Body of pancreas (tissue), 4 donors: ENCODE data around the gene SLC51A. TPM values are rescaled to one million over a fixed set of nuclear protein-coding genes. Genes with fewer than 3 reads are reported as not detected.

Experiments
- ATAC-seq: fragments of 150-250 bp; one replicate; pipeline ENCODE4 v1.9.1; 2016
- DNase-seq, 4 donors: peaks; one replicate each; pipeline ENCODE4 v3.0.0-alpha.2; 2019
- H3K27ac ChIP-seq, 4 donors: fragments of 200-600 bp; sonication (generic); 1 replicate in 3 of 4; 2 replicates in 1 of 4; pipeline versions ENCODE4 v1.5.1 to v1.6.1; 2016 to 2019; ENCODE audit warnings: mild to moderate bottlenecking in 1 of 4, mixed read lengths in 1 of 4, moderate library complexity in 1 of 4
- H3K27me3 ChIP-seq, 2 donors: fragments of 200-600 bp; sonication (generic); one replicate each; pipeline ENCODE4 v1.6.0; 2016; ENCODE audit warnings: mild to moderate bottlenecking in 1 of 2
- H3K36me3 ChIP-seq, 2 donors: fragments of 200-600 bp; sonication (generic); replicated peaks in 1 of 2; 2 replicates each; pipeline ENCODE4 v1.5.1; 2016; ENCODE audit warnings: low read depth in 2 of 2; ENCODE audit not compliant: insufficient read depth in 1 of 2
- H3K4me1 ChIP-seq: fragments of 200-600 bp; sonication (generic); one replicate; pipeline ENCODE4 v1.6.0; 2016
- H3K4me3 ChIP-seq, 2 donors: fragments of 200-600 bp; sonication (generic); 1 replicate in 1 of 2; 2 replicates in 1 of 2; pipeline ENCODE4 v1.5.1; 2016 to 2019
- H3K9me3 ChIP-seq, 3 donors: fragments of 200-600 bp; sonication (generic); 1 replicate in 2 of 3; 2 replicates in 1 of 3; pipeline ENCODE4 v1.5.1; 2016
- POLR2A ChIP-seq, 3 donors: fragments of 450-650 bp; IDR thresholded peaks; one replicate each; pipeline ENCODE4 v1.6.1; 2016; ENCODE audit warnings: antibody characterized with exemption in 3 of 3, mild to moderate bottlenecking in 2 of 3
- WGBS, 2 donors: methylation state at CpG; one replicate each; pipeline ENCODE4 v1.1.5; 2017; 5-methylcytosine and 5-hydroxymethylcytosine counted together
- intact Hi-C: fragments of 100-400 bp; cut with DNase I; formaldehyde crosslinking; loops from one replicate; pipeline ENCODE4 v1.15.1; 2023
- total RNA-seq, 2 donors: library from RNA; depleted of rRNA; stranded (reverse); fragments of >200 nt; gene quantifications; one replicate each; pipeline ENCODE4 v1.1.0, GENCODE V29; 2016
- TF ChIP-seq, protein P1 (sequence below), 7 experiments: fragments of 450-650 bp in 4 of 7; fragments of 200-600 bp in 3 of 7; sonication (generic) in 3 of 7; IDR thresholded peaks; one replicate each; pipeline ENCODE4 v1.5.1; 2016 to 2019; ENCODE audit warnings: antibody characterized with exemption in 7 of 7

Gene SLC51A
- total RNA-seq, 2 donors from 2014 or later, result 0.26 TPM; not detected in 1

DNA sequence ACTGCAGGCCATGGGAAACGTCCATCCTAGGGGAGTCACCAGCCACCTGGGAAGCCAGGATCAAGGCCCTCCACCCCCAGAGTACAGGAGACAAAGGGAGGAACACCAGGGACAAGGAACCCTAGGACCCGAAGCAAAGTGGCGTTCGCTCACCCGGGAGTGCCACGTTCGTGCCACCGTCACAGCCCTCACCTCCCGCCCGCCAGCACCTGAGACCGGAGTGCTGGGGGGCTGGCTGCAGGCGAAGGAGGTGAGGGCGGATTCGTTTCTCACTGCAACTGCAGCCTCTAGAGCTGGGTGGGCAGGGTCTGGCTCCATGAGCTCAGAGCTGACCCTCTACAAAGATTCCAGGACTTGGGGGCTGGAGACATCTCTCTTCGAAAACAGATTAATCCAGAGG lies 31.5 kb upstream of the SLC51A start:
- no peaks in the 10 kb centered on the region for H3K27me3 ChIP-seq
- no peak for TF ChIP-seq POLR2A (IDR thresholded peaks at IDR 0.05)
- TF ChIP-seq, protein P1, sequence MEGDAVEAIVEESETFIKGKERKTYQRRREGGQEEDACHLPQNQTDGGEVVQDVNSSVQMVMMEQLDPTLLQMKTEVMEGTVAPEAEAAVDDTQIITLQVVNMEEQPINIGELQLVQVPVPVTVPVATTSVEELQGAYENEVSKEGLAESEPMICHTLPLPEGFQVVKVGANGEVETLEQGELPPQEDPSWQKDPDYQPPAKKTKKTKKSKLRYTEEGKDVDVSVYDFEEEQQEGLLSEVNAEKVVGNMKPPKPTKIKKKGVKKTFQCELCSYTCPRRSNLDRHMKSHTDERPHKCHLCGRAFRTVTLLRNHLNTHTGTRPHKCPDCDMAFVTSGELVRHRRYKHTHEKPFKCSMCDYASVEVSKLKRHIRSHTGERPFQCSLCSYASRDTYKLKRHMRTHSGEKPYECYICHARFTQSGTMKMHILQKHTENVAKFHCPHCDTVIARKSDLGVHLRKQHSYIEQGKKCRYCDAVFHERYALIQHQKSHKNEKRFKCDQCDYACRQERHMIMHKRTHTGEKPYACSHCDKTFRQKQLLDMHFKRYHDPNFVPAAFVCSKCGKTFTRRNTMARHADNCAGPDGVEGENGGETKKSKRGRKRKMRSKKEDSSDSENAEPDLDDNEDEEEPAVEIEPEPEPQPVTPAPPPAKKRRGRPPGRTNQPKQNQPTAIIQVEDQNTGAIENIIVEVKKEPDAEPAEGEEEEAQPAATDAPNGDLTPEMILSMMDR (IDR thresholded peaks at IDR 0.05), result no peak
- no peak overlapping the region for H3K27ac ChIP-seq
- no peaks in the 10 kb centered on the region for H3K9me3 ChIP-seq
- DNase-seq (no peak), ATAC-seq (no peak)
- no peak overlapping the region for H3K4me3 ChIP-seq
- intact Hi-C loops, result no loop called here
- WGBS, 2 donors, result 40 to 92% methylated on average over 3 to 15 of the region's 15 CpGs
- H3K36me3 ChIP-seq, result no peaks in the 10 kb centered on the region
- H3K4me1 ChIP-seq, result peaks cover 1% of the 10 kb centered on the region

DNA sequence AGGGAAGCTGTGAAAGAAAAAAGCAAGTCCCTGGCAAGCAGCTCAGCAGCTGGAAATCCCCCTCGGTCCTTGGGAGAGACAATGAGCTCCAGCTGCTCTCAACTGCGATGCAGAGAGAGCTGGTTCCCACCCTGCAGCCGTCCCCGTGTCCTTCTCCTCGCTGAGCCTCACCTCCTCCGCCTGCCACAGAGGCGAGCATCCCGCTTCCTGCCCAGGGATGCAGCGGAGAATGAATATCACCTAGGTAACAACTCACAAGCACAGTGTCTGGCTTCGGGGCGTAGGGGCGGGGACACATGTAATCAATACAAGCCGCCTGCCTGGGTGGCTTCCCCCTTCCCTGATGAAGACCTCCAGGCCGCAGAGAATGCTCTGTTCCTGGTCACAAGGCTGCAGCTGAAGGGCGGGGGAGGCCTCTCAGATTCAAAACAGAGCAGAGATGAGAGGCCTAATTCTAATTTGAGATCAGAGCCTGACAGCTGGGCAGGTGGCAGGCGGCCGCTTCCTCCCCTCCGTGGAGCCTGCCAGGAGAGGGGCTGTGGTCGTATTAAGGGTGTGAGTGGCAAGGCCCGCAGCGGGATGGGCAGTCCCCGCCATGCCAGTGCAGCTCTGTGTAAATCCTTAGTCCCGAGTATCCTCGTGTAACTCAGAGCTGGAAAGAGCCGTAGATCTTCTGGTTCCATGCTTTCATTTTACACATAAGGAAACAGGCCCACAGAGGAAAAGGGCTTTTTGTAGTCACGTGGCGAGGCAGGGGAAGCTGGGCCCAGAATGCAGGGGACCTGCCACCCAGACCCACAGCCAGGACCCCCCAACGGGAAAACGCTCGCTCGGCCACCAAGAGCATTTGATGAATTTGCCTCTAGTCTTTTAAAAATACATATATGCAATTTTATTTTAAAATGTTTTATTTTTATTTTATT lies 29.4 kb upstream of the SLC51A start:
- H3K36me3 ChIP-seq, result no peaks in the 10 kb centered on the region
- H3K9me3 ChIP-seq, result no peaks in the 10 kb centered on the region
- no peak overlapping the region for H3K4me3 ChIP-seq
- TF ChIP-seq, protein P1 (IDR thresholded peaks at IDR 0.05), result no peak
- TF ChIP-seq POLR2A (IDR thresholded peaks at IDR 0.05), result no peak
- H3K4me1 ChIP-seq, result no peaks in the 10 kb centered on the region
- no peak for ATAC-seq
- DNase-seq, result no peak
- H3K27ac ChIP-seq, result no peak overlapping the region
- intact Hi-C loops, result no loop called here
- no peaks in the 10 kb centered on the region for H3K27me3 ChIP-seq
- WGBS, 2 donors, result 62% methylated on average over 19 to 28 of the region's 31 CpGs

DNA sequence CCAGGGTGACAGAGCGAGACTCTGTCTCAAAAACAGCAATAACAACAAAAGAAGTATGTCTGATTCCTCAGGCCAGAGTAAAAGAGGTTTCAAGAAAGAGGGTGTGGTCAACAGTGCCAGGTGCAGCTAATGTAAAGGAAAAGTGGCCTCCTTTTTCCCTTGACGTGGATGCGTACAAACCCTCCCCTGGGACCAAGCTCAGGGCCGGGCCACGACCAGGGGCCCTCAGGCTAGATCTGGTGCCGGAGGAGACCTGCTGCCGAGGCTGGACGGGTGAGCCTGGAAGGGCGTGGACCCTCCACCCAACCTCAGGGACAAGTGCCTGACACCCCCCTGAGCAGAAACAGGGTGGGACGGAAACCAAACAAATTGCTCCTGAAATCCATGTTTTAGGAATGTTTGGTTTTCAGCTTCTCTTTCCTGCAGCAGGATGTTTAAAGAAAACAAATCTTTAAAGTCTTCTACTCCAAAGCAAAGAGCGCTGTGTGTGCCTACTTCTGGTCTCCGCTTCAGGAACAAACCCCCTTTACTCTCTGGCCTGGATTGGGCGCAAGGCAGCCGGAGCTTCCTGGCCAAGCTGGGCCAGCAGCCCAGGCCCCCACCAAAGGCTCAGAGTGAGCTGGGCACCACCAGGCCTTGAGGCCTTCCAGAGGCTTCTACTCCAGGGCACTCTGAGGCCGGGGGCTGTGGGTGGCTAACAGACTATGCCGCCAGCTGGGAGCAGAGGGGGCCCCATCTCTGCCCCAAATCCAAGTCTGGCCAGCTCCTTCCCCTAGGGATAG lies 26.6 kb upstream of the SLC51A start:
- no peaks in the 10 kb centered on the region for H3K36me3 ChIP-seq
- peaks cover 18% of the 10 kb centered on the region for H3K4me1 ChIP-seq
- TF ChIP-seq, protein P1 (IDR thresholded peaks at IDR 0.05), result no peak
- TF ChIP-seq POLR2A (IDR thresholded peaks at IDR 0.05), result no peak
- no peaks in the 10 kb centered on the region for H3K27me3 ChIP-seq
- no peak overlapping the region for H3K4me3 ChIP-seq
- ATAC-seq (no peak), DNase-seq (no peak)
- intact Hi-C loops, result no loop called here
- 91 to 93% methylated on average over 10 to 16 of the region's 16 CpGs for WGBS, 2 donors
- no peaks in the 10 kb centered on the region for H3K9me3 ChIP-seq
- no peak overlapping the region for H3K27ac ChIP-seq

DNA sequence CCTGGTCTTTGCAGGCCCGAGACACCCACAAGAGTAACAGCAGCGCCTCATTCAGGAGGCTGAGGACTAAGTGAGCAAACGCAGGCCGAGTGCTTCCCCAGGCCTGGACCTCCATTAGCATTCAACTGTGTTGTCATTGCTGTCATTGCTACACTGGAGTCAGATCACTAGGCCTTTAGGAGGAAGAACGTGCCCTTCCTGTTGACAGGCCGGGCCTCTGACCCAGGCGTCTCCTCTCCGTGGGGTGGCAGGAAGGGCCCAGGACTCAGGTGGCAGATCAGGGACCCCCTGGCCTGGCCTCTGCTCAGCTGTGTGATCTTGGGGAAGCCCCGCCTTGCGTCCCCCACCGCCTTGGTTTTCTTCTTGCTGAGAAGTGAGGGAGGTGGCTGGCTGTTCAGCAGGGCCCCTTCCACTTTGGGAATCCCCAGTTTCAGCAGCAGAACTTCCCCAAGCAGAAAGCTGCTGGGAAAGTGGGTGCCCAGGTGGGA lies 24.3 kb upstream of the SLC51A start:
- ATAC-seq (no peak), DNase-seq (peak in 1 of 4 donors; percentile 34)
- Histone ChIP-seq H3K27ac (peak overlapping the region in 3 of 4 donors; percentile 46 to 77 (median 48)), H3K9me3 (no peaks in the 10 kb centered on the region), H3K4me1 (peaks cover 18% of the 10 kb centered on the region), H3K27me3 (no peaks in the 10 kb centered on the region), H3K4me3 (no peak overlapping the region), H3K36me3 (no peaks in the 10 kb centered on the region)
- no peak for TF ChIP-seq POLR2A (IDR thresholded peaks at IDR 0.05)
- TF ChIP-seq, protein P1 (IDR thresholded peaks at IDR 0.05), result peak in 1 of 7 experiments; percentile 5
- WGBS, 2 donors, result 69 to 71% methylated on average over 8 to 11 of the region's 11 CpGs
- intact Hi-C loops, result no loop called here
